ENCODE data around the gene TUBGCP6. TPM values are rescaled to one million over a fixed set of nuclear protein-coding genes. Genes with fewer than 3 reads are reported as not detected.

The TUBGCP6 gene
- total and polyA plus RNA-seq, 2 donors (not counting 1 experiment from before 2014, with no cell fraction given), result 137 to 178 TPM

- no peaks in the 10 kb centered on the region for H4K20me1 ChIP-seq (ENCODE audit: control insufficient read depth, insufficient read depth, low read length, poor library complexity, severe bottlenecking)
- H2AFZ ChIP-seq (ENCODE audit: insufficient read depth, low read depth, low read length, poor library complexity, severe bottlenecking), result no peak overlapping the region
- no peaks in the 10 kb centered on the region for H3K36me3 ChIP-seq (replicated peaks in 1 of 2; ENCODE audit: control extremely low read depth in 1 of 2, control insufficient read depth in 1 of 2, extremely low read depth in 1 of 2, insufficient read depth in 2 of 2, low read length in 1 of 2)
- ChIA-PET POLR2A (no interaction called here), CTCF (interaction anchor here (0.6 to 1.6 kb wide), 3 partner anchors 11 to 61 kb away, joined by 3 to 4 read pairs (median 3); no protein-coding TSS in a partner anchor)
- ATAC-seq (ENCODE audit: low read depth), result no peak
- Mint-ChIP-seq H3K27ac (no peak overlapping the region), H3K9me3 (ENCODE audit: insufficient read depth) (no peaks in the 10 kb centered on the region), H3K4me3 (no peak overlapping the region), H3K4me1 (no peaks in the 10 kb centered on the region), H3K27me3 (no peaks in the 10 kb centered on the region)
- H3K27me3 ChIP-seq (replicated peaks in 1 of 4; ENCODE audit: control extremely low read depth in 1 of 4, control insufficient read depth in 3 of 4, insufficient read depth in 4 of 4, low read length in 3 of 4), result no peaks in the 10 kb centered on the region
- no peak overlapping the region for H3K4me2 ChIP-seq (replicated peaks; ENCODE audit: low read depth, low read length, poor library complexity, severe bottlenecking)
- intact Hi-C loops (cut with micrococcal nuclease), result no loop called here
- DNase-seq, result no peak
- no peaks in the 10 kb centered on the region for H3K79me2 ChIP-seq (ENCODE audit: control insufficient read depth, insufficient read depth, low read length)
- no peak overlapping the region for H3K27ac ChIP-seq (ENCODE audit: low read length in 2 of 2)
- H3K9ac ChIP-seq (ENCODE audit: low read length), result no peak overlapping the region
- no peaks in the 10 kb centered on the region for H3K4me1 ChIP-seq (ENCODE audit: control insufficient read depth in 2 of 2, insufficient read depth in 2 of 2, low read length in 2 of 2)
- TF ChIP-seq EZH2 (IDR thresholded peaks at IDR 0.05; ENCODE audit: borderline replicate concordance, insufficient read depth, low read depth, low read length, poor library complexity, severe bottlenecking) (no peak), CTCF (IDR thresholded peaks at IDR 0.05) (no peak)
- peaks cover 0 to 4% (median 0%) of the 10 kb centered on the region in 3 donors for H3K9me3 ChIP-seq (ENCODE audit: control extremely low read depth in 1 of 3, control insufficient read depth in 2 of 3, insufficient read depth in 1 of 3, low read length in 2 of 3)
- WGBS (ENCODE audit: insufficient coverage), result 98% methylated on average over 47 of the region's 47 CpGs
- no peak overlapping the region for H3K4me3 ChIP-seq (ENCODE audit: control extremely low read depth in 1 of 5, extremely low read depth in 1 of 5, insufficient read depth in 1 of 5, low read depth in 2 of 5, low read length in 4 of 5)
Observed at GRCh38 chr22:50280708-50281383, 36.0 kb upstream of the TUBGCP6 start.

GRCh38 chr22:50280022-50280707 is 35.3 kb upstream of the TUBGCP6 start:
- no peak overlapping the region for H3K27ac ChIP-seq (ENCODE audit: low read length in 2 of 2)
- no peak overlapping the region for H3K4me3 ChIP-seq (ENCODE audit: control extremely low read depth in 1 of 5, extremely low read depth in 1 of 5, insufficient read depth in 1 of 5, low read depth in 2 of 5, low read length in 4 of 5)
- no peaks in the 10 kb centered on the region for H3K36me3 ChIP-seq (replicated peaks in 1 of 2; ENCODE audit: control extremely low read depth in 1 of 2, control insufficient read depth in 1 of 2, extremely low read depth in 1 of 2, insufficient read depth in 2 of 2, low read length in 1 of 2)
- Mint-ChIP-seq H3K9me3 (ENCODE audit: insufficient read depth) (no peaks in the 10 kb centered on the region), H3K27ac (no peak overlapping the region), H3K27me3 (no peaks in the 10 kb centered on the region), H3K4me1 (no peaks in the 10 kb centered on the region), H3K4me3 (no peak overlapping the region)
- no peak for TF ChIP-seq CTCF (IDR thresholded peaks at IDR 0.05)
- no peaks in the 10 kb centered on the region for H3K27me3 ChIP-seq (replicated peaks in 1 of 4; ENCODE audit: control extremely low read depth in 1 of 4, control insufficient read depth in 3 of 4, insufficient read depth in 4 of 4, low read length in 3 of 4)
- H4K20me1 ChIP-seq (ENCODE audit: control insufficient read depth, insufficient read depth, low read length, poor library complexity, severe bottlenecking), result no peaks in the 10 kb centered on the region
- intact Hi-C loops (cut with micrococcal nuclease), result no loop called here
- ChIA-PET POLR2A (interaction anchor here (1.0 kb wide), 1 partner anchor 11 kb away, joined by 6 read pairs; no protein-coding TSS in a partner anchor), CTCF (interaction anchor here (1.0 to 1.6 kb wide), 3 partner anchors 12 to 41 kb away, joined by 3 to 4 read pairs (median 4); no protein-coding TSS in a partner anchor)
- H3K79me2 ChIP-seq (ENCODE audit: control insufficient read depth, insufficient read depth, low read length), result no peaks in the 10 kb centered on the region
- ATAC-seq (ENCODE audit: low read depth), result no peak
- H3K9ac ChIP-seq (ENCODE audit: low read length), result no peak overlapping the region
- peaks cover 0 to 4% (median 0%) of the 10 kb centered on the region in 3 donors for H3K9me3 ChIP-seq (ENCODE audit: control extremely low read depth in 1 of 3, control insufficient read depth in 2 of 3, insufficient read depth in 1 of 3, low read length in 2 of 3)
- 96% methylated on average over 37 of the region's 38 CpGs for WGBS (ENCODE audit: insufficient coverage)
- no peak overlapping the region for H3K4me2 ChIP-seq (replicated peaks; ENCODE audit: low read depth, low read length, poor library complexity, severe bottlenecking)
- no peak for DNase-seq
- no peak overlapping the region for H2AFZ ChIP-seq (ENCODE audit: insufficient read depth, low read depth, low read length, poor library complexity, severe bottlenecking)
- no peaks in the 10 kb centered on the region for H3K4me1 ChIP-seq (ENCODE audit: control insufficient read depth in 2 of 2, insufficient read depth in 2 of 2, low read length in 2 of 2)

Measured in B cell (primary cell).